Coronary artery (tissue), 2 donors: ENCODE results near the gene ETV6.

Experiments used
- DNase-seq: peaks from one replicate; pipeline ENCODE4 v3.0.0-alpha.2; 2017; ENCODE audit warnings: low spot score
- H3K27ac ChIP-seq, 2 donors: fragments of 200-600 bp; sonication (generic); one replicate each; pipeline ENCODE4 v1.5.1; 2016 to 2019
- H3K4me3 ChIP-seq: fragments of 200-600 bp; sonication (generic); 2 replicates; pipeline ENCODE4 v1.5.1; 2016; ENCODE audit warnings: mild to moderate bottlenecking, moderate library complexity
- TF ChIP-seq, protein P1 (sequence below): fragments of 200-600 bp; sonication (generic); IDR thresholded peaks from one replicate; pipeline ENCODE4 v1.5.1; 2019; ENCODE audit warnings: antibody characterized with exemption

The ETV6 gene

DNA sequence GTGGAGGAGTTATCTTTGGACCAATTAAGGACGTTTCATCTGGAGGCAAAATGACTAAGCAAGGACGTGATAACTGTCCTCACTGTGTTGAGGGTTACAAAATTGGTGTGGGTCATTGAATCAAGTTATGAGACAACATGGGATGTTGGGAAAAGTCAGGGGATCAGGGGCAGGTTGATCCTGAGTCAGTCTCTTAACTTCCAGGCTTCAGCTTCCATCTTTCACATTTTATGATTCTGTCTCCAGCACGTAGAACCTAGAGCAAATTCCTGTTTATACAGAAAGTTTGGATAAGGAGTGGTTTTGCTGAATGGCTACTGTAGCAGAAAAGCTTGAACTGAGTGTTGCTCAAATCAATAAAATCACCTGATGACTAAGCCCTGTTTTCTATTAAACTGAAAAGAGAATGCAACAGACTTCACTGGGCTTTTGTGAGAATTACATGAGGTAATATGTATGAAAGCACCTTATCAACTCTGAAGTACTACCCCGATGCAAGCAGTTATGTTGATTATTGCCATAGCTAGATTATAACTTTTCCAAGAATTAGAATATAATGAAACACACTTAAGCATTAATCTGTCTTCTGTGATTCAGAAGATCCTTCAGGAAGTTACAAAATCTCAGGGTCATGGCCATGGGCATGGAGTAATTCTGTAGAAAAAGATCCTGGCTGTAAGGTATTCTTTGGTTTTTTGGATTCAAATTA, 184.8 kb downstream of the ETV6 start:
- Histone ChIP-seq H3K27ac (peak overlapping the region; percentile 40 to 71), H3K4me3 (peak overlapping the region; percentile 5)
- TF ChIP-seq, protein P1, sequence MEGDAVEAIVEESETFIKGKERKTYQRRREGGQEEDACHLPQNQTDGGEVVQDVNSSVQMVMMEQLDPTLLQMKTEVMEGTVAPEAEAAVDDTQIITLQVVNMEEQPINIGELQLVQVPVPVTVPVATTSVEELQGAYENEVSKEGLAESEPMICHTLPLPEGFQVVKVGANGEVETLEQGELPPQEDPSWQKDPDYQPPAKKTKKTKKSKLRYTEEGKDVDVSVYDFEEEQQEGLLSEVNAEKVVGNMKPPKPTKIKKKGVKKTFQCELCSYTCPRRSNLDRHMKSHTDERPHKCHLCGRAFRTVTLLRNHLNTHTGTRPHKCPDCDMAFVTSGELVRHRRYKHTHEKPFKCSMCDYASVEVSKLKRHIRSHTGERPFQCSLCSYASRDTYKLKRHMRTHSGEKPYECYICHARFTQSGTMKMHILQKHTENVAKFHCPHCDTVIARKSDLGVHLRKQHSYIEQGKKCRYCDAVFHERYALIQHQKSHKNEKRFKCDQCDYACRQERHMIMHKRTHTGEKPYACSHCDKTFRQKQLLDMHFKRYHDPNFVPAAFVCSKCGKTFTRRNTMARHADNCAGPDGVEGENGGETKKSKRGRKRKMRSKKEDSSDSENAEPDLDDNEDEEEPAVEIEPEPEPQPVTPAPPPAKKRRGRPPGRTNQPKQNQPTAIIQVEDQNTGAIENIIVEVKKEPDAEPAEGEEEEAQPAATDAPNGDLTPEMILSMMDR = no peak
- no peak for DNase-seq

DNA sequence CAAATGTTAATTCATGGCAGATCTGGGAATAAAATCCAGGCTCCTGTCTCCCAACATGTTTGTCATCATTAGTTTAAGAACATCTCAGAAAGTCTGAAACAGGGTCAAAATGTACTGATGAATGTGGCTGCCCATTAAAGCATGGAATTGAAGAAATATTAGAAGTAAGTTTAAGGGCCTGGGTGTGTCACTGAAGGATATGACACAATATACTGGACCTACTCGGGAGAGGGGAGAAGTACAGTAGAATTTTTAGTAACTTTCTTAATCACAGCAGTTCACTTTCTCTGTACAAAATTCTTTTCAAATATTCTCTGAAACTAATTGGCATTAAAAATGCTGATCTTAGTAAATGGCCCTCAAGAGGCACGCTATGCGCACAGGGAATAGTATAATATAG, 185.5 kb downstream of the ETV6 start:
- DNase-seq = no peak
- peak overlapping the region; percentile 5 for H3K4me3 ChIP-seq
- TF ChIP-seq, protein P1 = no peak
- H3K27ac ChIP-seq = peak overlapping the region; percentile 40 to 71

DNA sequence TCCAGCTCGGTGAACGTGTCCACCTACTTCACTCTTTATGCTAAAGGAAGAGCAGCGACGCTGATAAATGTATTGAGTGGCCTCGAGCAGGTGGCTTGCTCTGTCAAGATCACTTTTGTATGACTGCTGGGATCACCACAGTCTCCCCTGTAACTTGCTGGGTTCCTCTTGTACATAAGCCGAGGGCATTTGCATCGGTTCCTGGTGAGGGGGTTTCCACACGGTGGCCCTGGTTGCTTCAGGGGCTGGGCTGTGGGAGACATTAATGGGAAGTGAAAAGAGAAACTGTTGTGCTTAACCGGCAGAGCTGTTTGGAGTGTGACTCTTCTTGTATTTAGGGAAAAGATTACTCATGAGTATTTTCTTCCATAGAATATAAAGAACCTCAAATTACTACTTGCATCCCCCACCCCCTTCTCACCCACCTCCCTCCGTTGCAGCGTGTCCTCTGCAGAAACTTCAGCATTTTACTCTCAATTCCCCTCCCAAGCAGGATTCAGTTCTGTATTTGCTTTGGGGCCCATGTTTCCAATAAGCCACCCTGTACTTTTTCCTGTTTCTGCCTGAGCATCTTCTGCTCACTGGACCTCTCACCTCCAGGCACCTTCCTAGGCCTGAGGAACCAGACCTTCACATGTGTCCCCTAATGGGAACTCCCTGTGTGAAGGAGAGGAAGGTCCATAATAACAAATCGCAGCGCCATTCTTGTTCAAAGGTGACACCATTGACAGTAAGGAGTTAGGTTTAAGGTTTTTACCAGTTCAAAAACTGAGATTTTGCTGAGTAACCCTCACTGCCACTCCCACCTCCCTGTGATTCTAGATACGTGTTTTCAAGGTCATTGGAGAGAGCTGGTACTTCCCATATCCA, 187.0 kb downstream of the ETV6 start:
- no peak overlapping the region for H3K4me3 ChIP-seq
- DNase-seq = no peak
- peak overlapping the region; percentile 27 to 71 for H3K27ac ChIP-seq
- TF ChIP-seq, protein P1 = no peak

DNA sequence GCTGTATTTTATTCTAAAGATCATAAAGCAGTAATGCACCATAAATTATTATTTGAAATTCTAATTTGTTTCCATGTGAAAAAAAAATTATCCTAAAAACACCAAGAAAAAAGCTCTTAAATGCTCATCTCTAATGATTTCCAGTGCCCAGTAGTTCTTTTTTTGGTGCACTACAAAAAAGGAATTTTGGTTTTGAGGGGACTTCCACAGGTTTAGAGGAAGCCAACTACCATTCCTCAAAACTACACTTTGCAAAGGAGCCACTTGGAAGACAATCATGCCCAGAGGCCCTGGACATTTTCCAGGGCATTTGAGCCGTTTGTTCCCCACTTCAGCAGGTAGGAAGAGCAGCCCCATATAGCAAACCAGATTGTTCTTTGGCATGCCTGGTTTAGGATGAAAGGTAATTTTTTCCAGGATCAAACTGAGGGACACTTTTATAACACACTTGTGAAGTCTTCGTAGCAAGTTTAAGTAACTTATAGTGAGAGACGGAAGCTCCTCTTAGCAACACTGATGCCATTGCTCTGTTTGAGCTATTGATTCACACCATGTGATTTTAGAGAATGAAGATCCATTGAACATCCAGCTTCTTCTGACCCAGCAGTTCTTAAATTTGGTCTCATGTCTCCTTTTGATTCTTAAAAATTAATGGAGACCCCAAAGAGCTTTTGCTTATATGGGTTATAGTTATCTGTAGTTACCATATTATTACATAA, 187.9 kb downstream of the ETV6 start:
- peak overlapping the region; percentile 30 to 42 for H3K27ac ChIP-seq
- DNase-seq = no peak

DNA sequence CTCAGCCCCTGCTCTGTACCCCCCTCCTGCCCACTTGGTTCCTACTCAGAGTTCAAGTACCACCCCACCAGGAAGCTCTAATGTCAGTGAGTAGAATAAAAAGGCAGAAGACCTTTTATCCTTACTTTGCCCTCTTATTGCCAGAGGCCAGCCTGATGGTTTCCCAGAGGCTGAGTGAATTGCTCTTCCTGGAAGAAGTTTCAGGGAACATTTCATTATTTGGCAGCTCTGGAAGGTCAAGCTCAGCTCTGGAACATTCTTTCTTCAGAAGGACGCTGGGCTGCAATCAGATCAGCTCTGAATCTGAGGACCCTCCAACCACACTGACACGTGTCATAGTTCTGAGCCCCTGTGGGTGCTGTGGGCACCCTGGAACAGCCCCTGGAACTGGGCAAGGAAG, 188.9 kb downstream of the ETV6 start:
- DNase-seq = no peak
- TF ChIP-seq, protein P1 = no peak
- Histone ChIP-seq H3K4me3 (peak overlapping the region; percentile 15), H3K27ac (peak overlapping the region; percentile 79 to 83)

More for the DNA sequence above, 187.9 kb downstream of the ETV6 start:
- H3K4me3 ChIP-seq = no peak overlapping the region
- TF ChIP-seq, protein P1 = no peak

DNA sequence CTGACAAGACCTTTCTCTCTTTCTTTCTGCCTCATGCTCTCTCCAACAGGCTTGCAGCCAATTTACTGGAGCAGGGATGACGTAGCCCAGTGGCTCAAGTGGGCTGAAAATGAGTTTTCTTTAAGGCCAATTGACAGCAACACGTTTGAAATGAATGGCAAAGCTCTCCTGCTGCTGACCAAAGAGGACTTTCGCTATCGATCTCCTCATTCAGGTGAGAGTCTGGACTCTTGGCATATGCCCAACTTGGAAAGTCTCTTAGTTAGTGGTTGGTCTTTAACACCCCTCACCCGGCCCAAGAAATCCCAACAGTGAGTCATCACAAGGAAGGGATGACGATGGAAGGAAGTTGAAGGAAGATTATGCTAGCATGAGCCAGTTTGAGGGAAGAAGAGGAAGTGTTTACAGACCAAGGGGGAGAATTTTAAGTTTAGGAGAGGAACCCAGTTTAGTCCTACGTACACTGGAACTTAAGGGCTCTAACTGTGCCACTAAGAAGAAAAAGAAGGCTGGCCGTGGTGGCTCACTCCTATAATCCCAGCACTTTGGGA, 189.7 kb downstream of the ETV6 start:
- DNase-seq = no peak
- TF ChIP-seq, protein P1 = no peak
- H3K27ac ChIP-seq = peak overlapping the region; percentile 79 to 83
- H3K4me3 ChIP-seq = no peak overlapping the region
